Stromal cell of bone marrow (primary cell): ENCODE measurements around the gene BATF3.

Experiments used
- DNase-seq: peaks from one replicate; pipeline ENCODE4 v3.0.0-alpha.2; 2012; ENCODE audit warnings: low read depth

Gene BATF3

GRCh38 chr1:212703991-212704564, 4.4 kb upstream of the BATF3 start:
- DNase-seq = no peak

GRCh38 chr1:212702672-212703071, 3.0 kb upstream of the BATF3 start:
- DNase-seq = no peak

- no peak for DNase-seq
Measured at GRCh38 chr1:212701910-212702309, 2.3 kb upstream of the BATF3 start.

GRCh38 chr1:212700892-212701819, 1.5 kb upstream of the BATF3 start:
- peak; percentile 21 for DNase-seq

- no peak for DNase-seq
Measured at GRCh38 chr1:212700223-212700891, 717 bp upstream of the BATF3 start.

GRCh38 chr1:212699104-212699624, 476 bp downstream of the BATF3 start:
- DNase-seq = no peak

- no peak for DNase-seq
Measured at GRCh38 chr1:212698467-212699103, 1.1 kb downstream of the BATF3 start.

GRCh38 chr1:212696721-212697331, 2.8 kb downstream of the BATF3 start:
- DNase-seq = no peak

GRCh38 chr1:212692774-212693644, 6.6 kb downstream of the BATF3 start:
- DNase-seq = no peak

- DNase-seq = no peak
Measured at GRCh38 chr1:212691561-212692071, 8.0 kb downstream of the BATF3 start.

- no peak for DNase-seq
Measured at GRCh38 chr1:212690816-212691403, 8.7 kb downstream of the BATF3 start.

- DNase-seq = no peak
Measured at GRCh38 chr1:212689758-212690529, 9.7 kb downstream of the BATF3 start.

GRCh38 chr1:212689196-212689725, 10.4 kb downstream of the BATF3 start:
- no peak for DNase-seq

- no peak for DNase-seq
Measured at GRCh38 chr1:212688341-212689047, 11.1 kb downstream of the BATF3 start.

GRCh38 chr1:212687811-212688210, 11.8 kb downstream of the BATF3 start:
- no peak for DNase-seq

GRCh38 chr1:212686591-212686990, 13.0 kb downstream of the BATF3 start:
- no peak for DNase-seq

GRCh38 chr1:212686069-212686468, 13.6 kb downstream of the BATF3 start:
- no peak for DNase-seq

GRCh38 chr1:212685429-212685828, 14.2 kb downstream of the BATF3 start:
- no peak for DNase-seq
